Activated CD8-positive, alpha-beta T cell treated with anti-CD3 and anti-CD28 coated beads for 36 hours (primary cell): ENCODE measurements around the gene HGS. TPM values are rescaled to one million over a fixed set of nuclear protein-coding genes. Genes with fewer than 3 reads are reported as not detected.

ENCODE experiments used
- ATAC-seq: fragments of 200-7000 bp; cut with Tn5 transposase; one replicate; pipeline ENCODE4 v1.10.0; 2021; ENCODE audit warnings: mild to moderate bottlenecking, moderate library complexity
- CTCF ChIA-PET: fragments of 350-600 bp; sonication (Branson Sonifier 250); formaldehyde crosslinking; loops from one replicate; lab custom pipeline; 2021; ENCODE audit warnings: antibody characterized with exemption; lab: Charles Lee
- POLR2A ChIA-PET: fragments of 350-600 bp; sonication (Branson Sonifier 250); formaldehyde crosslinking; loops from one replicate; lab custom pipeline; 2021; ENCODE audit warnings: antibody characterized with exemption; lab: Charles Lee
- DNase-seq: peaks from one replicate; pipeline ENCODE4 v3.0.0-alpha.2; 2020
- H3K27ac Mint-ChIP-seq: one replicate; pipeline ENCODE4 v1.8.0; 2021; ENCODE audit warnings: mild to moderate bottlenecking, mixed read lengths
- H3K27me3 Mint-ChIP-seq: one replicate; pipeline ENCODE4 v1.8.0; 2021; ENCODE audit warnings: mixed read lengths
- H3K36me3 Mint-ChIP-seq: one replicate; pipeline ENCODE4 v1.8.0; 2021; ENCODE audit warnings: low read depth, mixed read lengths
- H3K4me1 Mint-ChIP-seq: one replicate; pipeline ENCODE4 v1.8.0; 2021; ENCODE audit warnings: low read depth, mixed read lengths
- H3K4me3 Mint-ChIP-seq: one replicate; pipeline ENCODE4 v1.8.0; 2021; ENCODE audit warnings: mild to moderate bottlenecking, moderate library complexity, mixed read lengths
- H3K9me3 Mint-ChIP-seq: one replicate; pipeline ENCODE4 v1.8.0; 2021; ENCODE audit warnings: mixed read lengths
- intact Hi-C: fragments of 100-400 bp; cut with micrococcal nuclease; formaldehyde crosslinking; loops from one replicate; pipeline ENCODE4 v1.10.0; 2022
- total RNA-seq, 2 experiments: library from RNA; stranded (reverse); gene quantifications; one replicate each; pipeline ENCODE4 v1.2.3, GENCODE V29; 2021
- TF ChIP-seq, protein P1 (sequence below): fragments of 200-600 bp; IDR thresholded peaks from one replicate; pipeline ENCODE4 v1.8.0; 2022; ENCODE audit warnings: antibody characterized with exemption, mild to moderate bottlenecking

HGS gene
- total RNA-seq, 2 experiments from 2014 or later, result 98.9 to 113 TPM

GRCh38 chr17:81712468-81713003, 28.7 kb downstream of the HGS start:
- intact Hi-C loops, result no loop called here
- peaks cover 5% of the 10 kb centered on the region for H3K36me3 Mint-ChIP-seq
- H3K27me3 Mint-ChIP-seq, result no peaks in the 10 kb centered on the region
- ChIA-PET CTCF (interaction anchor here (0.6 kb wide), 1 partner anchor 164 kb away, joined by 3 read pairs; no protein-coding TSS in a partner anchor), POLR2A (interaction anchor here (0.6 to 4.3 kb wide), 10 partner anchors 9 to 154 kb away, joined by 3 to 40 read pairs (median 4); partner anchors contain the start of gene MRPL12)
- H3K27ac Mint-ChIP-seq, result peak overlapping the region; percentile 66
- ATAC-seq, result peak; percentile 21
- DNase-seq, result peak; percentile 37
- no peaks in the 10 kb centered on the region for H3K9me3 Mint-ChIP-seq
- peak overlapping the region; percentile 92 for H3K4me3 Mint-ChIP-seq
- peaks cover 24% of the 10 kb centered on the region for H3K4me1 Mint-ChIP-seq
- TF ChIP-seq, protein P1, sequence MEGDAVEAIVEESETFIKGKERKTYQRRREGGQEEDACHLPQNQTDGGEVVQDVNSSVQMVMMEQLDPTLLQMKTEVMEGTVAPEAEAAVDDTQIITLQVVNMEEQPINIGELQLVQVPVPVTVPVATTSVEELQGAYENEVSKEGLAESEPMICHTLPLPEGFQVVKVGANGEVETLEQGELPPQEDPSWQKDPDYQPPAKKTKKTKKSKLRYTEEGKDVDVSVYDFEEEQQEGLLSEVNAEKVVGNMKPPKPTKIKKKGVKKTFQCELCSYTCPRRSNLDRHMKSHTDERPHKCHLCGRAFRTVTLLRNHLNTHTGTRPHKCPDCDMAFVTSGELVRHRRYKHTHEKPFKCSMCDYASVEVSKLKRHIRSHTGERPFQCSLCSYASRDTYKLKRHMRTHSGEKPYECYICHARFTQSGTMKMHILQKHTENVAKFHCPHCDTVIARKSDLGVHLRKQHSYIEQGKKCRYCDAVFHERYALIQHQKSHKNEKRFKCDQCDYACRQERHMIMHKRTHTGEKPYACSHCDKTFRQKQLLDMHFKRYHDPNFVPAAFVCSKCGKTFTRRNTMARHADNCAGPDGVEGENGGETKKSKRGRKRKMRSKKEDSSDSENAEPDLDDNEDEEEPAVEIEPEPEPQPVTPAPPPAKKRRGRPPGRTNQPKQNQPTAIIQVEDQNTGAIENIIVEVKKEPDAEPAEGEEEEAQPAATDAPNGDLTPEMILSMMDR, result no peak

DNA sequence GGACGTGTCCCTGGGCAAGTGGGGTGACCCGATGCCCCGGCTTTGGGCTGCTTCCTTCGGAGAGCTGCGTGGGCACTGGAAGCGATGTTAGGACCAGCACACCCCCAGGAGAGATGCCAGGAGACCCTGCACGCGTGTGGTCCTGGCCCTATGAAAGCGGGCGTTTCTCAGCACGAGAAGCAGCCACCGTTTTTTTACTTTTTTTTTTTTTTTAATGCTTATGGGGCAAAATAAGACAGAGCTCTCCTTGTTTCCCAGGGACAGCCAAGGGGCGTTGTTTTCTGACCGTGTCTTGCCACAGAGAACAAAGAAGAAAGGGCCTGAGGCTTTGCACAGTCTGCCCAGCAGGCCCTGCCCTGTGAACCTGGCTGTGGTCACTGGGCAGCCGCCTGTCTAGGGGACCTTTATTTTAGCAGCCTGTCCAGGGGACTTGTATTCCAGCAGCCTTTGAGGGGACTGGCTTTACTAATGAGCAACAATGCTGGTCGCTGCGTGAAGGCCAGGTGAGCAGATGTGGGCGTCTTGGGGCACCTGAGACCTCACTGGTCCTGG, 29.3 kb downstream of the HGS start:
- Mint-ChIP-seq H3K27me3 (no peaks in the 10 kb centered on the region), H3K4me3 (peak overlapping the region; percentile 92), H3K27ac (peak overlapping the region; percentile 66), H3K9me3 (no peaks in the 10 kb centered on the region), H3K4me1 (peaks cover 24% of the 10 kb centered on the region), H3K36me3 (peaks cover 5% of the 10 kb centered on the region)
- intact Hi-C loops, result no loop called here
- no peak for DNase-seq
- POLR2A ChIA-PET, result interaction anchor here (0.6 to 4.3 kb wide), 8 partner anchors 8 to 154 kb away, joined by 3 to 40 read pairs (median 4); partner anchors contain the start of gene MRPL12
- CTCF ChIA-PET, result interaction anchor here (0.6 kb wide), 1 partner anchor 164 kb away, joined by 3 read pairs; no protein-coding TSS in a partner anchor
- TF ChIP-seq, protein P1, result no peak
- ATAC-seq, result no peak

GRCh38 chr17:81713556-81714411, 30.0 kb downstream of the HGS start:
- POLR2A ChIA-PET, result interaction anchor here (0.6 to 4.3 kb wide), 7 partner anchors 8 to 196 kb away, joined by 3 to 40 read pairs (median 3); partner anchors contain the start of gene MRPL12
- ATAC-seq, result no peak
- no peak for DNase-seq
- no peaks in the 10 kb centered on the region for H3K9me3 Mint-ChIP-seq
- TF ChIP-seq, protein P1, result no peak
- peaks cover 24% of the 10 kb centered on the region for H3K4me1 Mint-ChIP-seq
- CTCF ChIA-PET, result no interaction called here
- H3K36me3 Mint-ChIP-seq, result peaks cover 5% of the 10 kb centered on the region
- H3K27ac Mint-ChIP-seq, result no peak overlapping the region
- H3K27me3 Mint-ChIP-seq, result no peaks in the 10 kb centered on the region
- H3K4me3 Mint-ChIP-seq, result peak overlapping the region; percentile 92
- intact Hi-C loops, result no loop called here

- Mint-ChIP-seq H3K36me3 (peaks cover 7% of the 10 kb centered on the region), H3K9me3 (no peaks in the 10 kb centered on the region), H3K27ac (no peak overlapping the region), H3K4me3 (peak overlapping the region; percentile 92), H3K27me3 (no peaks in the 10 kb centered on the region), H3K4me1 (peaks cover 24% of the 10 kb centered on the region)
- ChIA-PET CTCF (no interaction called here), POLR2A (interaction anchor here (0.7 to 4.3 kb wide), 4 partner anchors 11 to 195 kb away, joined by 3 to 40 read pairs (median 4); partner anchors contain the start of gene MRPL12)
- DNase-seq (no peak), ATAC-seq (no peak)
- TF ChIP-seq, protein P1, result no peak
- intact Hi-C loops, result no loop called here
These were observed 30.7 kb downstream of the HGS start for GRCh38 chr17:81714412-81715106.
